HepG2 (cell line): ENCODE data around the gene RPL19. TPM values are rescaled to one million over a fixed set of nuclear protein-coding genes. Genes with fewer than 3 reads are reported as not detected.

ENCODE experiments used
- ATAC-seq: fragments of 200-7000 bp; cut with Tn5 transposase; 3 replicates; pipeline ENCODE4 v1.9.1; 2020; ENCODE audit warnings: mild to moderate bottlenecking, moderate library complexity
- BruUV-seq: library from RNA; stranded (reverse); fragments of 400-500 nt; replicated peaks from 2 replicates; lab custom pipeline; 2021; lab: Mats Ljungman, UMichigan
- CTCF ChIA-PET: fragments of 300-600 bp; formaldehyde crosslinking; extraction: SDS; loops from one replicate; lab custom pipeline; 2021; ENCODE audit warnings: low total read pairs, inconsistent platforms, low intra/inter-chr PET ratio; lab: Yijun Ruan, JAX
- POLR2A ChIA-PET: fragments of 350-600 bp; sonication (Branson Sonifier 250); formaldehyde crosslinking; loops from one replicate; lab custom pipeline; 2020; ENCODE audit warnings: antibody characterized with exemption, inconsistent platforms; lab: Yijun Ruan, JAX
- DNase-seq: peaks from one replicate; pipeline ENCODE4 v3.0.0-alpha.2; 2015; ENCODE audit warnings: low spot score
- FAIRE-seq: peaks from 3 replicates; lab custom pipeline; 2011; peaks lifted over from hg19 to GRCh38; lab: Jason Lieb, UNC
- H2AFZ ChIP-seq: one replicate; pipeline ENCODE4 v1.6.1; 2011; ENCODE audit warnings: low read length, inconsistent platforms
- H3K27ac ChIP-seq: fragments of 300-600 bp; 3 replicates; pipeline ENCODE4 v1.8.0; 2011; ENCODE audit warnings: mixed run types, mild to moderate bottlenecking, mixed read lengths, low read length, inconsistent platforms; ENCODE audit not compliant: insufficient read depth; ENCODE audit errors: extremely low read length
- H3K27me3 ChIP-seq, 2 experiments: fragments of 200-600 bp in 1 of 2; 2 replicates in 1 of 2; 3 replicates in 1 of 2; pipeline versions ENCODE4 v1.6.0 to v1.8.0; 2011; ENCODE audit warnings: low read length in 2 of 2, mild to moderate bottlenecking in 2 of 2, moderate library complexity in 2 of 2, inconsistent platforms in 1 of 2; ENCODE audit not compliant: insufficient read depth in 2 of 2, control insufficient read depth in 1 of 2
- H3K36me3 ChIP-seq, 2 experiments: fragments of 200-600 bp in 1 of 2; replicated peaks in 1 of 2; 2 replicates in 1 of 2; 3 replicates in 1 of 2; pipeline versions ENCODE4 v1.5.1 to v1.8.0; 2011; ENCODE audit warnings: low read length in 2 of 2, inconsistent platforms in 1 of 2; ENCODE audit not compliant: insufficient read depth in 2 of 2, control insufficient read depth in 1 of 2
- H3K4me1 ChIP-seq: 2 replicates; pipeline ENCODE4 v1.5.1; 2012; ENCODE audit warnings: low read length, inconsistent platforms; ENCODE audit not compliant: insufficient read depth
- H3K4me2 ChIP-seq: 2 replicates; pipeline ENCODE4 v1.6.0; 2011; ENCODE audit warnings: low read depth, low read length, inconsistent platforms
- H3K4me3 ChIP-seq, 3 experiments: fragments of 200-600 bp in 1 of 3; sonication (generic), shearing (Covaris generic) in 1 of 3; replicated peaks in 1 of 3; 2 replicates each; pipeline ENCODE4 v1.5.1; 2011 to 2016; ENCODE audit warnings: low read length in 3 of 3, inconsistent platforms in 2 of 3, low read depth in 2 of 3, mild to moderate bottlenecking in 2 of 3, control low read depth in 1 of 3, mixed read lengths in 1 of 3; ENCODE audit not compliant: insufficient read depth in 1 of 3
- H3K79me2 ChIP-seq: one replicate; pipeline ENCODE4 v1.6.1; 2011; ENCODE audit warnings: low read length, inconsistent platforms; ENCODE audit not compliant: insufficient read depth
- H3K9ac ChIP-seq: 2 replicates; pipeline ENCODE4 v1.6.0; 2011; ENCODE audit warnings: mild to moderate bottlenecking, low read depth, low read length, inconsistent platforms; ENCODE audit not compliant: insufficient read depth
- H3K9me3 ChIP-seq: 2 replicates; pipeline ENCODE4 v1.5.1; 2012; ENCODE audit warnings: mild to moderate bottlenecking, low read length
- H4K20me1 ChIP-seq: 2 replicates; pipeline ENCODE4 v1.6.0; 2011; ENCODE audit warnings: inconsistent platforms, mild to moderate bottlenecking, low read length, moderate library complexity; ENCODE audit not compliant: insufficient read depth
- AGO2 ChIP-seq: fragments of 200-400 bp; formaldehyde crosslinking; optimal IDR thresholded peaks from 2 replicates; pipeline ENCODE3; 2017; ENCODE audit warnings: mild to moderate bottlenecking, low read depth, low read length, moderate library complexity
- ARID2 ChIP-seq: sonication (generic); formaldehyde crosslinking; IDR thresholded peaks from 2 replicates; pipeline ENCODE4 v1.8.1; 2022; ENCODE audit warnings: mild to moderate bottlenecking, missing genetic modification reagents, borderline replicate concordance
- ERF ChIP-seq: IDR thresholded peaks from 2 replicates; pipeline ENCODE4 v1.6.1; 2018; ENCODE audit warnings: missing biosample characterization, missing genetic modification reagents
- GPN1 ChIP-seq: sonication (generic); formaldehyde crosslinking; IDR thresholded peaks from 2 replicates; pipeline ENCODE4 v1.5.1; 2020; ENCODE audit warnings: missing genetic modification reagents, borderline replicate concordance
- HNRNPUL1 ChIP-seq: fragments of 200-400 bp; formaldehyde crosslinking; IDR thresholded peaks from 2 replicates; pipeline ENCODE4 v1.6.1; 2017; ENCODE audit warnings: low read depth, mild to moderate bottlenecking, low read length, moderate library complexity
- KLF11 ChIP-seq: IDR thresholded peaks from 2 replicates; pipeline ENCODE4 v1.6.1; 2016; ENCODE audit warnings: missing compliant biosample characterization
- POLR2G ChIP-seq: fragments of 200-400 bp; formaldehyde crosslinking; IDR thresholded peaks from 2 replicates; pipeline ENCODE4 v1.6.1; 2018; ENCODE audit warnings: mild to moderate bottlenecking, low read depth, low read length, moderate library complexity
- RBM22 ChIP-seq: fragments of 200-400 bp; formaldehyde crosslinking; optimal IDR thresholded peaks from 2 replicates; pipeline ENCODE3; 2017; ENCODE audit warnings: mild to moderate bottlenecking, low read length, moderate library complexity
- U2AF2 ChIP-seq: fragments of 200-400 bp; formaldehyde crosslinking; IDR thresholded peaks from 2 replicates; pipeline ENCODE4 v1.6.1; 2017; ENCODE audit warnings: low read depth, mild to moderate bottlenecking, low read length
- WGBS: methylation state at CpG from one replicate; pipeline ENCODE4 v1.1.6; 2017; ENCODE audit warnings: low lambda C conversion rate; 5-methylcytosine and 5-hydroxymethylcytosine counted together
- in situ Hi-C: cut with HindIII; loops from 2 replicates; pipeline ENCODE4 v1.10.0; 2017; ENCODE audit warnings: low pct_unique_long_range_greater_than_20kb; ENCODE audit not compliant: extremely low pct_ligation_motif_present
- intact Hi-C: fragments of 100-400 bp; cut with micrococcal nuclease; formaldehyde crosslinking; loops from one replicate; pipeline ENCODE4 v1.10.0; 2022; ENCODE audit not compliant: unreplicated experiment
- polyA plus RNA-seq, 8 experiments: library from polyadenylated mRNA; depleted of rRNA in 3 of 8; stranded (reverse) in 7 of 8; unstranded in 1 of 8; fragments of >200 nt; fragmentation: Illumina TruSeq in 4 of 8; extraction: Trizol in 4 of 8; gene quantifications; 2 replicates each; pipeline versions ENCODE4 v1.2.1 to v1.2.3, GENCODE V29; 2011 to 2016; ENCODE audit warnings: low read depth in 4 of 8, missing spikeins in 1 of 8, mixed read lengths in 1 of 8; ENCODE audit not compliant: insufficient read depth in 1 of 8
- total RNA-seq, 5 experiments: library from RNA; depleted of rRNA; stranded (reverse); fragments of >200 nt; fragmentation: Illumina TruSeq; extraction: Trizol; gene quantifications; 2 replicates each; pipeline ENCODE4 v1.2.3, GENCODE V29; 2016; ENCODE audit warnings: low read depth in 1 of 5
- TF ChIP-seq, protein P1 (sequence below): IDR thresholded peaks from 2 replicates; pipeline ENCODE4 v1.6.1; 2016
- TF ChIP-seq, protein P2 (sequence below): sonication (generic); formaldehyde crosslinking; conservative IDR thresholded peaks from 2 replicates; pipeline ENCODE4 v1.4.0; 2020; ENCODE audit warnings: missing genetic modification reagents
- TF ChIP-seq, protein P3 (sequence below): sonication (generic); formaldehyde crosslinking; conservative IDR thresholded peaks from 2 replicates; pipeline ENCODE4 v1.5.0; 2020; ENCODE audit warnings: missing genetic modification reagents
- TF ChIP-seq, protein P4 (sequence below): sonication (generic); formaldehyde crosslinking; IDR thresholded peaks from 2 replicates; pipeline ENCODE4 v1.5.0; 2020; ENCODE audit warnings: mild to moderate bottlenecking, missing genetic modification reagents

The RPL19 gene
- total and polyA plus RNA-seq, 2 of the 13 experiments (the other 11 are each of a cell fraction or from before 2014, with no cell fraction given): 2,522 to 2,768 TPM

DNA sequence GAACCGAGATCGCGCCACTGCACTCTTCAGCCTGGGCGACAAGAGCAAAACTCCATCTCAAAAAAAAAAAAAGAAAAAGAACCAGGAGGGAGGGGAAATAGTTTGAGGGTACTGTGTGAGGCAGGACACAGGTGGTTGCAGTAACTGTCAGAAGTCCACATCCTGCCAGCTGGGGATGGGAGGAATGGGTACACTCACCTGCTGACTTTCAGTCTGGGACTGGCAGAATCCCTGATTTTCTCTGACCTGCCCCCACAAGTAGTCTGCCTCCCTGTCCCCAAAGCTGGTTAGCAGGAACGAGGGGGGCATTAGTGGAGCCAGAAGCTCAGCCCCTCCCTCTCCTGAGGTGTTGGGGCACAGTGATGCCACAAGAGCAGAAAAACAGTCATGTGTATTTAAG is 27.0 kb upstream of the RPL19 start (continued):
- TF ChIP-seq, protein P1, sequence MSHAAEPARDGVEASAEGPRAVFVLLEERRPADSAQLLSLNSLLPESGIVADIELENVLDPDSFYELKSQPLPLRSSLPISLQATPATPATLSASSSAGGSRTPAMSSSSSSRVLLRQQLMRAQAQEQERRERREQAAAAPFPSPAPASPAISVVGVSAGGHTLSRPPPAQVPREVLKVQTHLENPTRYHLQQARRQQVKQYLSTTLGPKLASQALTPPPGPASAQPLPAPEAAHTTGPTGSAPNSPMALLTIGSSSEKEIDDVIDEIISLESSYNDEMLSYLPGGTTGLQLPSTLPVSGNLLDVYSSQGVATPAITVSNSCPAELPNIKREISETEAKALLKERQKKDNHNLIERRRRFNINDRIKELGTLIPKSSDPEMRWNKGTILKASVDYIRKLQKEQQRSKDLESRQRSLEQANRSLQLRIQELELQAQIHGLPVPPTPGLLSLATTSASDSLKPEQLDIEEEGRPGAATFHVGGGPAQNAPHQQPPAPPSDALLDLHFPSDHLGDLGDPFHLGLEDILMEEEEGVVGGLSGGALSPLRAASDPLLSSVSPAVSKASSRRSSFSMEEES (CRISPR knock-in tag): no peak
- TF ChIP-seq U2AF2 (no peak), GPN1 (no peak), ERF (CRISPR knock-in tag) (no peak), HNRNPUL1 (no peak), POLR2G (no peak)

DNA sequence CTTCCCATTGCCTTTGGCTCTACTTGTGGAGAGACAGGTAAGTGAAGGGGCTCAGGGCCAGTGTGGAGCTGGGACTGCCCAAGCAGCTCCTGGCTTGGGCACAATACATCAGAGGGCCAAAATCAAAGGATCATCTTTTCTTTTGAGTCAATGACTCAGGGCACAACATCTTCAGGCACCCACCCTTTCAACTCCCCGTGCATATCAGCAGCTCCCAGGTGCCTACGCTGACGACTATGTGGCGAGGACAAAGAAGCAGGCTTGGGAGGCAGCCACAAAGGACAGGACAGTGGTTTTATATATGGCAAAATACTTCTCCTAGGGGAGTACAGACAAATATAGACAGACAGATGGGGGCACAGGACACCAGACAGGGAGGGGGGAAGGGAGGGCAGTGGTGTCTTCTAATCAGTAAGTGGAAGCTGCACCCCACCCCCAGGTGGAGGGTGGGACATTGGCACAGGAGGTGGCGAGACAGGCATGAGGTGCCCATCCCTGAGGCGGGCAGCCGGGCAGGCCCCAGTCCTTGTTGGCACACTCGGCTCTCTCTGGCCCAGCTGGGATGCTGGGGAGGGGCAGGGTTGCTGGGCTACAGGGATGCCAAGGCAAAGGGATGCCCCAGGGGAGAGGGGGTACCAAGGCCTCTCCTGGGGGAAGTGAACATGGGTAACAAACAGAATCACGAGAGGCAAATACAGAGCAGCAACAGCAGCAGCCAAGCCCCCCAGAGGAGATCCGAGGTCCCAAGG is 26.4 kb upstream of the RPL19 start:
- in situ Hi-C loops (loop anchor here (25.0 kb wide), 1 partner anchor 411 kb away; the partner anchor contains the start of gene PSMB3), intact Hi-C loops (no loop called here)
- H3K4me2 ChIP-seq: no peak overlapping the region
- TF ChIP-seq RBM22 (no peak), ARID2 (CRISPR knock-in tag) (no peak), KLF11 (no peak), AGO2 (peak; percentile 26)
- TF ChIP-seq, protein P2, sequence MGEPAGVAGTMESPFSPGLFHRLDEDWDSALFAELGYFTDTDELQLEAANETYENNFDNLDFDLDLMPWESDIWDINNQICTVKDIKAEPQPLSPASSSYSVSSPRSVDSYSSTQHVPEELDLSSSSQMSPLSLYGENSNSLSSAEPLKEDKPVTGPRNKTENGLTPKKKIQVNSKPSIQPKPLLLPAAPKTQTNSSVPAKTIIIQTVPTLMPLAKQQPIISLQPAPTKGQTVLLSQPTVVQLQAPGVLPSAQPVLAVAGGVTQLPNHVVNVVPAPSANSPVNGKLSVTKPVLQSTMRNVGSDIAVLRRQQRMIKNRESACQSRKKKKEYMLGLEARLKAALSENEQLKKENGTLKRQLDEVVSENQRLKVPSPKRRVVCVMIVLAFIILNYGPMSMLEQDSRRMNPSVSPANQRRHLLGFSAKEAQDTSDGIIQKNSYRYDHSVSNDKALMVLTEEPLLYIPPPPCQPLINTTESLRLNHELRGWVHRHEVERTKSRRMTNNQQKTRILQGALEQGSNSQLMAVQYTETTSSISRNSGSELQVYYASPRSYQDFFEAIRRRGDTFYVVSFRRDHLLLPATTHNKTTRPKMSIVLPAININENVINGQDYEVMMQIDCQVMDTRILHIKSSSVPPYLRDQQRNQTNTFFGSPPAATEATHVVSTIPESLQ (CRISPR knock-in tag): no peak
- TF ChIP-seq, protein P3, sequence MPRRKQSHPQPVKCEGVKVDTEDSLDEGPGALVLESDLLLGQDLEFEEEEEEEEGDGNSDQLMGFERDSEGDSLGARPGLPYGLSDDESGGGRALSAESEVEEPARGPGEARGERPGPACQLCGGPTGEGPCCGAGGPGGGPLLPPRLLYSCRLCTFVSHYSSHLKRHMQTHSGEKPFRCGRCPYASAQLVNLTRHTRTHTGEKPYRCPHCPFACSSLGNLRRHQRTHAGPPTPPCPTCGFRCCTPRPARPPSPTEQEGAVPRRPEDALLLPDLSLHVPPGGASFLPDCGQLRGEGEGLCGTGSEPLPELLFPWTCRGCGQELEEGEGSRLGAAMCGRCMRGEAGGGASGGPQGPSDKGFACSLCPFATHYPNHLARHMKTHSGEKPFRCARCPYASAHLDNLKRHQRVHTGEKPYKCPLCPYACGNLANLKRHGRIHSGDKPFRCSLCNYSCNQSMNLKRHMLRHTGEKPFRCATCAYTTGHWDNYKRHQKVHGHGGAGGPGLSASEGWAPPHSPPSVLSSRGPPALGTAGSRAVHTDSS: no peak
- TF ChIP-seq, protein P4, sequence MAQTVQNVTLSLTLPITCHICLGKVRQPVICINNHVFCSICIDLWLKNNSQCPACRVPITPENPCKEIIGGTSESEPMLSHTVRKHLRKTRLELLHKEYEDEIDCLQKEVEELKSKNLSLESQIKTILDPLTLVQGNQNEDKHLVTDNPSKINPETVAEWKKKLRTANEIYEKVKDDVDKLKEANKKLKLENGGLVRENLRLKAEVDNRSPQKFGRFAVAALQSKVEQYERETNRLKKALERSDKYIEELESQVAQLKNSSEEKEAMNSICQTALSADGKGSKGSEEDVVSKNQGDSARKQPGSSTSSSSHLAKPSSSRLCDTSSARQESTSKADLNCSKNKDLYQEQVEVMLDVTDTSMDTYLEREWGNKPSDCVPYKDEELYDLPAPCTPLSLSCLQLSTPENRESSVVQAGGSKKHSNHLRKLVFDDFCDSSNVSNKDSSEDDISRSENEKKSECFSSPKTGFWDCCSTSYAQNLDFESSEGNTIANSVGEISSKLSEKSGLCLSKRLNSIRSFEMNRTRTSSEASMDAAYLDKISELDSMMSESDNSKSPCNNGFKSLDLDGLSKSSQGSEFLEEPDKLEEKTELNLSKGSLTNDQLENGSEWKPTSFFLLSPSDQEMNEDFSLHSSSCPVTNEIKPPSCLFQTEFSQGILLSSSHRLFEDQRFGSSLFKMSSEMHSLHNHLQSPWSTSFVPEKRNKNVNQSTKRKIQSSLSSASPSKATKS (CRISPR knock-in tag): no peak
- no peaks in the 10 kb centered on the region for H3K79me2 ChIP-seq
- H3K9ac ChIP-seq: no peak overlapping the region
- H3K27ac ChIP-seq: no peak overlapping the region
- H3K27me3 ChIP-seq: no peaks in the 10 kb centered on the region
- no peaks in the 10 kb centered on the region for H3K36me3 ChIP-seq
- no peak overlapping the region for H3K4me3 ChIP-seq
- no TSS peak for BruUV-seq
- CTCF ChIA-PET: interaction anchor here (2.0 kb wide), 1 partner anchor 191 kb away, joined by 8 read pairs; no protein-coding TSS in a partner anchor
- POLR2A ChIA-PET: no interaction called here
- H4K20me1 ChIP-seq: no peaks in the 10 kb centered on the region; the same call in 1 of the 2 replicates
- no peak for DNase-seq
- H2AFZ ChIP-seq: no peak overlapping the region
- ATAC-seq: no peak
- WGBS: 48% methylated on average over 10 of the region's 10 CpGs
- no peak for FAIRE-seq
- H3K9me3 ChIP-seq: no peaks in the 10 kb centered on the region
- no peaks in the 10 kb centered on the region for H3K4me1 ChIP-seq
